Activated T-cell treated with anti-CD3 and anti-CD28 coated beads for 4 hours (primary cell): Measurements from ENCODE around the gene GAS6.
"Not testable (repeated sequence)": the region's sequence is repeated elsewhere in the genome, so short reads cannot be mapped to it uniquely, and the experiment has no call there.

ENCODE experiments used
- DNase-seq: peaks from one replicate; pipeline ENCODE4 v3.0.0-alpha.2; 2020

GAS6 gene

GRCh38 chr13:113863524-113864272 is at the start of gene GAS6:
Gene GAS6 (minus strand): TSS chr13:113864076. CDS start chr13:113863920, 156 bp downstream.
- no peak for DNase-seq

GRCh38 chr13:113913408-113913807 is 49.5 kb upstream of the GAS6 start:
- DNase-seq = not testable (repeated sequence)

DNA sequence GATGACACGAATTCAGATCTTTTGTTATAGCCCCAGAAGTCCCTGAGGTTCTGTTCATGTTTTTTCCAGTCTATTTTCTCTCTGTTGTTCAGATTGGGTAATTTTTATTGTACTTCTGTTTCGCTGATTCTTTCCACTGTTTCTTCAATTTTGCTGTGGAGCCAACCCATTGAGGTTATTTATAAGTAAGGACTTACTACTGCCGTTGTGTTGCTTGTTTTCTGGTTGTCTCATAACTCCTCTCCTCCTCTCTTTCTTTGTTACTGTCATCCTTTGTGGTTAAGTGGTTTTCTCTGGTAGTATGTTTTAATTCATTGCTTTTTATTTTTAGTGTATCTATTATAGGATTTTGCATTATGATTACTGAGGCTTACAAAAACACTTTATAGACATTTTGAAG is 48.7 kb upstream of the GAS6 start:
- no peak for DNase-seq

DNA sequence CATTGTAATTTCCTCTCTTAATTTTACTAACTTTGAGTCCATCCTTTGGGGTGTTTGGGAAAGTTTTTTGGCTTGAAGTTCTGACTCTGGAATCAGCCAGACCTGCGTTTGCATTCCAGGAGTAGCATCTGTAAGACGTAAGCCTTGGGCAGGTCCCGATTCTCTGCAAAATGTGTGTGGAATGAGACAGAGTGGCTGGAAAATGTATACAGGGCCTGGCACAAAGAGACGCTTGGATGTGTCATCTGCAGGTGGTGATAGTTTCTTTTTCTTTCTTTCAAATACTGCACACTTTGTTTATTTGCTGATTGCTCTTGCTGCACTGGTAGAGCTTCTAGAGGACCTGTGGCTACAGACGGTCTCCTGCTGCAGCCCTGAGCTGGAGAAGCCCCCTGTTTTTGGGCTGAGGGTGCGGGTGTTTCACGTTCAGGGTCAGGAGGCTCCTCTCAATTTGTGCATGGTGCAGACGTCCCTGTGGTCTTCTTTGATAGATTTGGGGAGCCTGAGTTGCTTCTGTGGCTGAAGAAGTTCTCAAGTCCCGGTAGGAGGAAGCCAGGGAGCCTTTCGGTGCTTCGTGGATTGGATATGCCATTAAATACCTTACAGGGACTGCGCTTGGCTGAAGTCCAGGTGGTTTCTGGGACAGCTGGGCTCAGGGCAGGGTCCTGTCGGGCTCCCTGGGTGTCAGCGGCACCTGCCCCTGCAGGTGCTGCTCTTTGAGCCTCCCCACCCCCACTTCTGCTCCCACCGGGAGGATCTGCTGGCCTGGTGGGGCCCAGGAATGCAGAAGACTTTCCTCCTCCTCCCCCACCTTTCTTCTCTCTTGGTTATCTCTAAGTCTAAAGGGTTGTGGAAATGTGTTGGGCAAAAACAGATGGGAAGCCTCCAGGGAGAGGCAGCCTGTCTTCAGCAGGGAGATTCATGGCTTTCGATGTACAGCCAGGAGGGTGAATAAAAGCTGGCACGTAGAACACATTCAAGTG is 44.0 kb upstream of the GAS6 start:
- no peak for DNase-seq

DNA sequence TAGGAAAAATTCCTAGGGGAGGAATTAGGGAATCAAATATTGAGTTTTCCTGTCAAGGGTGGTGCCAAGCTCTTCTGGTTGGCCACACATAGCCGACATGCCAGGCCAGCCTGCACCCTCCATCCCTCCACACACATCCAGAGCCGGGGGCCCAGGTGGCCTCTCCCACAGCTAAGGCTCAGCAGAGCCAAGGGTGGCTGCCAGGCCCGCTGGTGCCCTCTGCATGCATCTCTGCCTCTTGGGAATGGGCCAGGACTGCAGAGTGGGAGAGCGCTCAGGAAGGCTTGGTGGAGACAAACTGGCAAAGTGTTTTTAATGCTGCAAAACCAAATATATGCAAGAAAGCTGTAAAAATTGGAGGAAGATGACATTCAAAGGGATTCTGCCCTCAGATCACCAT is 42.7 kb upstream of the GAS6 start:
- no peak for DNase-seq

DNA sequence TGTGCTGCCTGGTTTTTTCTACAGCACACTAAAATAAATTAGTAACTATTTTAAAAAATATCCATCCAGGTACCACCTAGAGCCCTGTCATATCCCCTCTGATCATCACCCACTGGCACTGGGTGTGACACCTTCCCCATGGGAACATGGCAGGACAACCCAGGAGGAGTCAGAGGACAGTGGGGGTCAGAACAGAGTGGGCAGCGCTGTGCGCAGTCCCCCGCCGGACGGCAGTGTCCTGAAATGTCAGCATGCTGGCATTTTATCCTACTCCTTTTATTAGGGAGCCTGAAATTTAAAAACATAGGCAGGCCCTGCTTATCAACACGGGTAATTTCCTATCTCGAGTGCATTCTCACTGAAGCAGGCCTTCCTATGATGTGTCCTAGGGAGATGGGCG is 42.1 kb upstream of the GAS6 start:
- no peak for DNase-seq

DNA sequence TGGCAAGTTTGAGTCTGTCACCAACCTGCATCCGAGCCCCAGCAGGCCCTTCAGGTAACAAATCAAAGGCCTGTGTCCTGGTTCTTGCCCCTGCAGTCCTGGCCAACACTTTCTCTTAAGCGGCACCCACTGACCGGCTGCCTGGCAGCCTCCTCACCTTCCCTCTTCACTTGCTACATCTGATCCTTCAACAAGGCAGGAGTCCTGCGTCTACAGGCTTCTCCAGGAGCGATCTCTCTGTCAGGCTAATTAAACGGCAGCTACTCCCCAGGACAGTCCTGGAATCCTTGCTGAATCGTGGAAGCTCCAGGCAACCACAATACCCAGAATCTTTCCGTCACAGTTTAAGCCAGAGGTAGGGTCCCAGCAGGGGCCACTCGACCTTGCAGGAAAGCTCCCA is 41.1 kb upstream of the GAS6 start:
- DNase-seq = no peak

DNA sequence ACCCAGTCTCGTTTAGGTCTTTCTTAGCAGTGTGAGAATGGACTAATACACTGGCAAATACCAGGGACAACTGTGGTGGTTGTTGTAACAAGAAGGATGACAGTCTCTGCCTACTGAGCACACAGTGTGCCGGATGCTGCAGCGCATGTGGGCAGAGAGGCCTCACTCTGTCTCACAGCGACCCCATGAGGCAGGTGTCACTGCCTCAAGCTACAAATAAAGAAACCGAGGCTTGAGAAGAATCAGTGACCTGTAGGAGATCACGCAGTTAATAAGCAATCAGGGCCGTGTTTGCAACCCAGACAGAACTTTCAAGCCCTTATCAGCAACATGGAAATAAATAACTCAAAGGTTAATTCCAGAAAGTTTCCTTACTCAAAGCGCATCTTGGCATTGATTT is 40.5 kb upstream of the GAS6 start:
- DNase-seq = no peak

DNA sequence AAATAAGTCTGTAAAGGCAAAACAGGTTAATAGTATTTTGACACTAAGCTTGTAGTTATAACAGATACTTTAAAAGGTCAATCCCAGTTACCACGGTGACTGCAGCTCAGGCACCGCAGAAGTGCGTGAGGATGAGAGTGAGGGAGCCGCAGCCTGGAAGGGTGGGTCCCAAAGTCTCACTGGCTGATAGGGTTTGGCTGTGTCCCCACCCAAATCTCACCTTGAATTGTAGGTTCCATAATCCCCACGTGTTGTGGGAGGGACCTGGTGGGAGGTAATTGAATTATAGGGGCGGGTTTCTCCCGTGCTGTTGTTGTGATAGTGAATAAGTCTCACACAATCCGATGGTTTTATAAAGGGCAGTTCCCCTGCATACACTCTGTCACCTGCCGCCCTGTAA is 40.0 kb upstream of the GAS6 start:
- DNase-seq = no peak

DNA sequence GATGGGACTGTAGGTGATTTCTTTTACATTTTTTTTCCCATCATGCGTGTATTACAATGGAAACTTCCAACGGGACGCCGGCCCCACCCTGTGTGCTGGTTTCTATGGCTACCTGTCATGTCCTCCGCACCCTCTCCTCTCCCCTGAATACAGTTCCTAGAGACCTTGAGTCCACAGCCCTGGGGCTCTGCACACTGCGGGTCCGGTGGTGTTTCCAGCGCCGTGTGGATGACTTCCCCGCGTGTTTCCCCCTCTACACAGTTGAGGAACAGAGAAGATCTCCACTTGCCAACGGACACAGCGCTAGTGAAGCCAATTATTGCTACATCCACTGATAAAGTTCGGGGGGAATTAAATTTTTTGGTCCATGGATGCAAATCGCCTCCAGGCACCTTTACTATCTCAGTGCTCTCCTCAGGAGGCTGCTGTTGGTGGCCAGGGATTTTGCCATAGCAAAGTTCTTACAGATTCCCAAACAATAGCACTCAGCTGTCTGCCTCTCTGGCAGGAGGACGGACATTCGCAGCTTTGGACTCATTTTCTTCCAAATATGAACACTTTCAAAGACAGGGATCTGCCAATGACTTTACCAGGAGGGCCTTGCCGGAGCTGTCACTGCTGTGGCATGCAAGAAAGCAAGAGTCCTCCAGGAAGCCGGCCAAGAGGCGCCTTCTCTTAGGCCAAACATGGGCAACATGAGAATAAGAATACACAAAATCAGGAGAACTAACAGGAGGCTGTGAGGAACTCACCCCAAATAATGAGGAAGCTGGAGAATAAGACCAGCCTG is 39.3 kb upstream of the GAS6 start:
- DNase-seq = no peak

DNA sequence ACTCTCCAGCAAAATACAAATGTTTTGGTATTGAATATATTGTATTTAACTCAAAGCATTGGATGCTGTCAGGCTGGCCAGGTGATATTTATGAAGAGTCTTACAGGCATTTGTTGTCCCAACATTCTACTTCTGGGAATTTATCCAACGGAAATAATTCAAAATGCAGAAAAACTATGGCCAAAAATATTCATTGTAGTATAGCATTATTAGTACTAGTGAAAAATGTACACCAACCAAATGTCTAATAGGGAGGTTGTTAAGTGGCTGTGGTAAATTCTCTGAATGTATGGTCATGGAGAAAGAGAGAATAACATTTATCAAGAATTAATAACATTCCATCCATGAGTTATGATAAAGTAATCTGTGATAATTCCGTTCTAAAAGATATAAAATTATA is 38.6 kb upstream of the GAS6 start:
- no peak for DNase-seq

GRCh38 chr13:113901642-113902041 is 37.8 kb upstream of the GAS6 start:
- DNase-seq = no peak

DNA sequence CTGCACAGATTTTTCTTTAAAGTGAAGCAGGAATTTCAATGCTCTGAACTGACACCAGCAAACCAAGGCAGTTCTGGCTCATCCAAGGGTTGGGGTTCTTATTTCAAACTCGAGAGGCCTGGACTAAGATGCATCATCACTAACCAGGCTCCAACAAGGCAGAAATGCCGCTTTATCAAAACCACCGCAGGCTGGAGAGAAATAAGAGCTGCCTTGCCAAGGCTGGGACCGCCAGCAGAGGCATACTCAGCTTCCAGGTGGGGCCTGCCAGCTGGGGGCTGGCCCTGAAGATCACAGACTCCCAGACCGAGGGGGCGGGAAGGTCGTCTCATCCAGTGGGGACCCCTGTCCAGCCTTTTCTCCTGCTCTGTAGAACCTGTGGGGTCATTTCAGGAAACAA is 37.4 kb upstream of the GAS6 start:
- no peak for DNase-seq

- no peak for DNase-seq
Measured at GRCh38 chr13:113900646-113901045, 36.8 kb upstream of the GAS6 start.

GRCh38 chr13:113898391-113898790 is 34.5 kb upstream of the GAS6 start:
- no peak for DNase-seq

GRCh38 chr13:113897966-113898365 is 34.1 kb upstream of the GAS6 start:
- DNase-seq = no peak

DNA sequence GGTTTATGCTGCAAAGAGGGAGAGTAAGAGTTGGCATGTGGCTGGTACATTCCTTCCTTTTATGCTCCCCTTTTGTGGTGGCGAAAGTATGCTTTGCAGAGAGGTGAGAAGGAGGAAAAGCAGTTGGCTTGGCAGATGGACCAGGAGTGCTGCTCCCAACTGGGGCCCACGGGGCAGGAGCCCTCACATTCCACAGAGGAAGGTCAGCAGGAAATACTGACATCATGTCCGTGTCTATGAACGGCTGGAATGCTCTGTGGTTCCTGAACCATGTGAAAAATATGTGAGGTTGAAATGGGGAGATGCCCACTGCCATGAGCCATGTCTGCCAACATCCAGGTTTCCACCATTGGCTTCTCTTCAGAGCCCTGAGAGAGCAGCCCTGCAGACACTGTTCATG is 33.3 kb upstream of the GAS6 start:
- DNase-seq = no peak

DNA sequence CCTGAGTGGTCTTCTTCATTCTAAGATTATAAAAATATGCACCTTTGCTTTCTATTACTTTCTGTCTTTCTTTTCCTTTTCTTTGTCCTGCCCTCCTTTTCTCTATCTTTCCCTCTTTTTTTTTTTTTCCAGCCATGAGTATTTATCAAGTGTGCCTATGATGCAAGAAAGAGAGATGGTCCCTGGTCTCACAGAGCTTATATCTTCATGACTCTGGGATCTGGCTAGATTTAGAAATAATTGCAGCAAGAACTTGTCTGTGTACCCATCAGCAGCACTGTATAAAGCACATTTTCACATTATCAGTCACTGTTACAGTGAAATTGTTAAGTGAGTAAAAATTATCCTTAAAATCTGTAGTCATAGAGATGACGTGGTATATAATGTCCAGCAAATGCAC is 31.6 kb upstream of the GAS6 start:
- DNase-seq = no peak

DNA sequence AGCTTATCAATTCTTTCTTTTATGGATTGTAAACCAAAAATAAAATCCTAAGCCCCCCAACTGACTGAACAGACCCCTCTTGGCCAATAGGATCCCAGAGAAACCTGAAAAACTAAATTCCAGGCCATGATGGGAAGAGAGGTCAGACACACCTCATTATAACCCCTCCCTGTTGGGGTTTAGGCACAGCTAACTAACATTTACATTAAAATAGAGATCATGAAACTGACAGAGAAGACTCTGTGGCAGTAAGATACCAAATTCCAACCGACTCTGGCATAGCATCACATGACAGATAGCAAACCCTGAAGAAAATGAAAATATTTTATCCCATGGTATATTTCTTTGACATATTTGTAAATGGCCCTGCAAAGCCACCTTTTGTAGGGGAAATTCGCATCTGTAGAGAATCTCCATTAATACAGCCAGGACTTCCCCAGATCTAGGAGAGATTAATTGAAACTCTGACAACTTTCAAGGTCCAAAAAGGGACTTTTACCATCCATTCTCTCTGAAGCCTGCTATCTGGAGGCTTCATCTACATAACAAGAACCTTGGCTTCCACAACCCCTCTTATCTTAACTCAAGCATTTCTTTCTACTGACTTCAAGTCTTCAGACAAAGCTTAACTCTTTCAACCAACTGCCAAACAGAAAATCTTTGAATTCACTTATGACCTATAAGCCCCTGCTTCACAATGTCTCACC is 27.1 kb upstream of the GAS6 start:
- no peak for DNase-seq

DNA sequence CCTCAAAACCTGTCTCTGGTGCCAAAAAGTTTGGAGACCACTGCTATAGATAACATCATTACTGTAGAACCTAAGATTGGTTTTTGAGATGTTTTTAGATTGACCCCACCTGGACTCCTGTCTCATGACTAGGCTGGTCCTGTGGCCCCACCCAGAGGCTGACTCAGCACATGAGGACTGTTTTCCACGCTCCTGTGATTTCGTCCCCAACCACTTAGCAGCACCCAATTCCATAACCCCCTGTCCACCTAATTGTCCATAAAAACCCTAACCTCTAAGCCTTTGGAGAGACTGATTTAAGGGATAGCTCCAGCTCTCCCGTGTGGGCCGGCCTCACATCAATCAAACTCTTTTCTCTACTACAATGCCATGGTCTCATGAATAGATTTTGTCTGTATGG is 25.6 kb upstream of the GAS6 start:
- DNase-seq = no peak

GRCh38 chr13:113888701-113889330 is 24.9 kb upstream of the GAS6 start:
- no peak for DNase-seq

DNA sequence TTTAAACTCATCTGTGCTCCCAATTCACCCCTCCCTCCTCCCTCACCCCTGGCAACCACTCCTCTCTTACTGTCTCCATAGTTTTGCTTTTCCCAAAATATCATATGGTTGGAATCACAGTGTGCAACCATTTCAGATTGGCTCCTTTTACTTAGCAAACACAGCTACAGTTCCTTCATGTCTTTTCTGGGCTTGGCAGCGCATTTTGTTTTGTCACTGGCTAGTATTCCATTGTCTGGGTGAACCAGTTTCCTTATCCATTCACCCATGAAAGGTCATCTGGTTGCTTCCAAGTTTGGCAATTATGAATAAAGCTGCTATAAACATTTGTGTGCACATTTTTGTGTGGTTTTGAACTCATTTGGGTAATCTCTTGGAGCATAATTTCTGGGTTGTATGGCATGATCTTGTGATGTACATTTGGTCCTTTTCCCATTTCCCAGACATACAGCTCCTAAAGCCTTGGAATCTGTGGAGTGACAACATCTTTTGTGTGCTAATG is 23.9 kb upstream of the GAS6 start:
- DNase-seq = no peak
